PC-9 (cell line): ENCODE results near the gene DXO. TPM values are rescaled to one million over a fixed set of nuclear protein-coding genes. Genes with fewer than 3 reads are reported as not detected.

Source experiments
- BruUV-seq: library from RNA; stranded (reverse); fragments of 400-500 nt; replicated peaks from 2 replicates; lab custom pipeline; 2021; lab: Mats Ljungman, UMichigan
- CTCF ChIA-PET: fragments of 300-600 bp; sonication (Branson Sonifier 250); formaldehyde crosslinking; loops from one replicate; lab custom pipeline; 2022; ENCODE audit warnings: antibody characterized with exemption; lab: Charles Lee
- POLR2A ChIA-PET: fragments of 300-600 bp; sonication (Branson Sonifier 250); formaldehyde crosslinking; loops from one replicate; lab custom pipeline; 2022; ENCODE audit warnings: antibody characterized with exemption; ENCODE audit not compliant: unreplicated experiment; lab: Charles Lee
- DNase-seq, 2 experiments: peaks; one replicate each; pipeline versions ENCODE4 v3.0.0 to v3.0.0-alpha.2; 2015 to 2022; ENCODE audit warnings: mixed read lengths in 1 of 2
- H2AFZ ChIP-seq: fragments of 200-600 bp; sonication (generic); 2 replicates; pipeline ENCODE4 v1.8.1; 2017; ENCODE audit warnings: antibody characterized with exemption
- H3F3A ChIP-seq: fragments of 200-600 bp; sonication (generic); 2 replicates; pipeline ENCODE4 v1.8.1; 2017; ENCODE audit warnings: antibody characterized with exemption, mild to moderate bottlenecking, low read depth; ENCODE audit not compliant: insufficient read depth
- H3K27ac ChIP-seq: fragments of 200-600 bp; sonication (generic); 2 replicates; pipeline ENCODE4 v1.6.1; 2016; ENCODE audit warnings: mixed run types
- H3K27me3 ChIP-seq: fragments of 200-600 bp; sonication (generic); 2 replicates; pipeline ENCODE4 v1.6.1; 2016; ENCODE audit warnings: low read depth, mixed run types; ENCODE audit not compliant: insufficient read depth
- H3K36me3 ChIP-seq: fragments of 200-600 bp; sonication (generic); 2 replicates; pipeline ENCODE4 v1.6.1; 2016; ENCODE audit warnings: low read depth, mixed run types
- H3K4me1 ChIP-seq: fragments of 200-600 bp; sonication (generic); replicated peaks from 2 replicates; pipeline ENCODE4 v1.6.1; 2016; ENCODE audit warnings: mixed run types; ENCODE audit not compliant: insufficient read depth
- H3K4me2 ChIP-seq: fragments of 200-600 bp; sonication (generic); 2 replicates; pipeline ENCODE4 v1.6.1; 2017; ENCODE audit warnings: mixed run types
- H3K4me3 ChIP-seq: fragments of 200-600 bp; sonication (generic); 2 replicates; pipeline ENCODE4 v1.6.1; 2016; ENCODE audit warnings: mixed run types
- H3K79me2 ChIP-seq: fragments of 200-600 bp; sonication (generic); 2 replicates; pipeline ENCODE4 v1.6.1; 2017; ENCODE audit warnings: low read depth, mixed run types
- H3K9me2 ChIP-seq: fragments of 200-600 bp; sonication (generic); 2 replicates; pipeline ENCODE4 v1.8.1; 2017; ENCODE audit warnings: mild to moderate bottlenecking; ENCODE audit not compliant: insufficient read depth
- H3K9me3 ChIP-seq: fragments of 200-600 bp; sonication (generic); 2 replicates; pipeline ENCODE4 v1.8.1; 2016; ENCODE audit warnings: low read depth; ENCODE audit not compliant: insufficient read depth
- H4K20me1 ChIP-seq: fragments of 200-600 bp; sonication (generic); 2 replicates; pipeline ENCODE4 v1.8.1; 2017; ENCODE audit not compliant: insufficient read depth
- EZH2 ChIP-seq: fragments of 200-600 bp; sonication (generic); IDR thresholded peaks from 2 replicates; pipeline ENCODE4 v1.8.0; 2017; ENCODE audit warnings: antibody characterized with exemption, low read depth
- intact Hi-C: fragments of 100-400 bp; cut with micrococcal nuclease; formaldehyde crosslinking; loops from one replicate; pipeline ENCODE4 v1.10.0; 2022; ENCODE audit not compliant: unreplicated experiment
- total RNA-seq: library from RNA; stranded (reverse); gene quantifications from 2 replicates; pipeline ENCODE4 v1.2.3, GENCODE V29; 2021
- TF ChIP-seq, protein P1 (sequence below): fragments of 200-600 bp; sonication (generic); conservative IDR thresholded peaks from 2 replicates; pipeline ENCODE4 v1.6.1; 2017; ENCODE audit warnings: mixed run types, antibody characterized with exemption, mild to moderate bottlenecking, moderate library complexity

DXO gene
- total RNA-seq, 1 experiment from 2014 or later: 24.5 TPM

DNA sequence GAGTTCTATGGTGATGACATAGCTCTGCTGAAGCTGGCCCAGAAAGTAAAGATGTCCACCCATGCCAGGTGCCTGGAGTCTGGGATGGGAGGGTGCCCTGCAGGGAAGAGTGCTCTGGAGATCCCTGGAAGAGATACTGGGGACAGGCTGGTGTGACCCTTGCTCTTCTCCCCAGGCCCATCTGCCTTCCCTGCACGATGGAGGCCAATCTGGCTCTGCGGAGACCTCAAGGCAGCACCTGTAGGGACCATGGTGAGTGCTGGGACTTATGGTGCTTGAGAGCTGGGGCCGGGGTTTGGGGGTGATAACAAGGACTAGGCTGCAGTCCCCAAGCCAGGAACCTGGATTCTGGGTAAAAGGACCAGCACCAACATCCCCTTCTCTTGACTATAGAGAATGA lies 28.2 kb downstream of the DXO start:
- H3K79me2 ChIP-seq: no peaks in the 10 kb centered on the region
- no peak overlapping the region for H2AFZ ChIP-seq
- no peak for DNase-seq
- H3K36me3 ChIP-seq: no peaks in the 10 kb centered on the region
- H3K9me3 ChIP-seq: no peaks in the 10 kb centered on the region
- peaks cover 55% of the 10 kb centered on the region for H3K4me1 ChIP-seq
- intact Hi-C loops: no loop called here
- no peaks in the 10 kb centered on the region; the same call in 1 of the 2 replicates for H3K9me2 ChIP-seq
- no peaks in the 10 kb centered on the region for H4K20me1 ChIP-seq
- H3K27me3 ChIP-seq: no peaks in the 10 kb centered on the region
- TF ChIP-seq, protein P1, sequence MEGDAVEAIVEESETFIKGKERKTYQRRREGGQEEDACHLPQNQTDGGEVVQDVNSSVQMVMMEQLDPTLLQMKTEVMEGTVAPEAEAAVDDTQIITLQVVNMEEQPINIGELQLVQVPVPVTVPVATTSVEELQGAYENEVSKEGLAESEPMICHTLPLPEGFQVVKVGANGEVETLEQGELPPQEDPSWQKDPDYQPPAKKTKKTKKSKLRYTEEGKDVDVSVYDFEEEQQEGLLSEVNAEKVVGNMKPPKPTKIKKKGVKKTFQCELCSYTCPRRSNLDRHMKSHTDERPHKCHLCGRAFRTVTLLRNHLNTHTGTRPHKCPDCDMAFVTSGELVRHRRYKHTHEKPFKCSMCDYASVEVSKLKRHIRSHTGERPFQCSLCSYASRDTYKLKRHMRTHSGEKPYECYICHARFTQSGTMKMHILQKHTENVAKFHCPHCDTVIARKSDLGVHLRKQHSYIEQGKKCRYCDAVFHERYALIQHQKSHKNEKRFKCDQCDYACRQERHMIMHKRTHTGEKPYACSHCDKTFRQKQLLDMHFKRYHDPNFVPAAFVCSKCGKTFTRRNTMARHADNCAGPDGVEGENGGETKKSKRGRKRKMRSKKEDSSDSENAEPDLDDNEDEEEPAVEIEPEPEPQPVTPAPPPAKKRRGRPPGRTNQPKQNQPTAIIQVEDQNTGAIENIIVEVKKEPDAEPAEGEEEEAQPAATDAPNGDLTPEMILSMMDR: no peak
- no peak for TF ChIP-seq EZH2
- no peak overlapping the region for H3K4me3 ChIP-seq
- ChIA-PET POLR2A (no interaction called here), CTCF (no interaction called here)
- peaks cover 33% of the 10 kb centered on the region; the same call in 1 of the 2 replicates for H3F3A ChIP-seq
- H3K4me2 ChIP-seq: no peak overlapping the region
- H3K27ac ChIP-seq: no peak overlapping the region
- no TSS peak for BruUV-seq

DNA sequence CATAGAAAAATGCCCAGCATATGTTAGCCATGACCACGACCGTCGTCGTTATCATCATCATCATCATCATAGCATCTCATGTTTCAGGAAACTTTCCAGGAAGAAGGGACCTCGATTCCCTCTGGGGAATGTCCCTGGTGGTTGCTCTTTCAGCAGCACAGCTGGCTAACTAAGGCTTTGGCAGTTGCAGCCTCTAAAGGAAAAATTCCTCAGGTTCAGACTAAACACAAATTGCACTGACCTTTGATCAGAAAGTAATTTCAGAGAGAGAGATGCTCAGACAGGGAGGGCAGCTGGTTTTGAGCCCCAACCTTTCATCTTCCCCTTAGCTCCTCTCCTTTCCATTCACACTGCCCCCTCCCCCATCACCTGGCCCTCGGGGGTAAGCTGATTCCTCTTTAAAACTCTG lies 31.7 kb downstream of the DXO start:
- no peaks in the 10 kb centered on the region for H4K20me1 ChIP-seq
- intact Hi-C loops: no loop called here
- no peaks in the 10 kb centered on the region for H3K36me3 ChIP-seq
- H3K79me2 ChIP-seq: no peaks in the 10 kb centered on the region
- H3K9me3 ChIP-seq: no peaks in the 10 kb centered on the region
- peaks cover 14% of the 10 kb centered on the region; the same call in 1 of the 2 replicates for H3F3A ChIP-seq
- peak; percentile 52 to 72 for DNase-seq
- ChIA-PET POLR2A (interaction anchor here (0.6 kb wide), 1 partner anchor 82 kb away, joined by 11 read pairs; no protein-coding TSS in a partner anchor), CTCF (no interaction called here)
- H3K27me3 ChIP-seq: no peaks in the 10 kb centered on the region
- peaks cover 28% of the 10 kb centered on the region for H3K4me1 ChIP-seq
- TF ChIP-seq EZH2: no peak
- TF ChIP-seq, protein P1: no peak
- no peak overlapping the region for H3K4me3 ChIP-seq
- H3K27ac ChIP-seq: no peak overlapping the region
- no TSS peak for BruUV-seq
- H2AFZ ChIP-seq: no peak overlapping the region
- no peaks in the 10 kb centered on the region for H3K9me2 ChIP-seq
- peak overlapping the region; percentile 36 for H3K4me2 ChIP-seq

DNA sequence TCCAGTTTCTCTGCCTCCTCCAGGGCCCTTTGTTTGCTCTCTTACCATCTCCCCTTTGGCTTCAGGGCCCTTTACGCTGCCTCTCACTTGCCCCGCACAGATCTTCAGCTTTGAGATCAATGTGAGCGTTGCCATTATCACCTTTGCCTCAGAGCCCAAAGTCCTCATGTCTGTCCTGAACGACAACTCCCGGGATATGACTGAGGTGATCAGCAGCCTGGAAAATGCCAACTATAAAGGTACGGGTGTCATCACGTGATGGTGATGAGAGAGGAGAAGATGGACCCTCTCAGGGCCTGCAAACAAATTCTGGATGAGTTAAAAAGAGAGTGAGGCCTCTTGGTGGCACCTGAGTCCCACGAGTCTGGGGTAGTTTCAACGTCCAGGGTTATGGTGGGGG lies 36.1 kb downstream of the DXO start:
- Histone ChIP-seq H4K20me1 (no peaks in the 10 kb centered on the region), H3K4me3 (no peak overlapping the region), H3F3A (peaks cover 12% of the 10 kb centered on the region; the same call in 1 of the 2 replicates), H3K9me3 (no peaks in the 10 kb centered on the region), H3K9me2 (no peaks in the 10 kb centered on the region), H3K36me3 (no peaks in the 10 kb centered on the region), H3K27me3 (no peaks in the 10 kb centered on the region), H3K4me1 (peaks cover 12% of the 10 kb centered on the region), H3K27ac (no peak overlapping the region), H2AFZ (no peak overlapping the region), H3K4me2 (no peak overlapping the region), H3K79me2 (no peaks in the 10 kb centered on the region)
- ChIA-PET CTCF (no interaction called here), POLR2A (no interaction called here)
- intact Hi-C loops: no loop called here
- TF ChIP-seq EZH2: no peak
- BruUV-seq: no TSS peak
- DNase-seq: no peak

DNA sequence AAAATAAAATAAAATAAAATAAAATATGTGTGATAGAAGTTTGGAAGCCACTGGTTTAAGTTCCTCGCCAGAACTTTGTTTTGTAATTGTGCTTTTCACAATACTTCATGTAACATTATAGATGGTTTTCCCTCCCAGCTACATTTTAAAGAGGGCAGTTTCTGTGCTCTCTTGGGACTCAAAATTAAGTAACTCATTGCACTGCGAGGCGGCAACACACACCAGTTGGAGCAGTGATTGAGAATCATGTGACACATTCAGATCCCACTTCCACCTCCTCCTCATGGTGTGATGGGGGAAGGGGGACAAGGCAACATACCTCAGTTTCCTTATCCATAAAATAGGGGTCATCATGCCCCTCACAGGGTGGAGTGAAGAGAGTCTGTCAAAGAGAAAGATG lies 36.9 kb downstream of the DXO start:
- no peak for DNase-seq
- no peaks in the 10 kb centered on the region for H3K9me2 ChIP-seq
- H2AFZ ChIP-seq: no peak overlapping the region
- no peaks in the 10 kb centered on the region for H3K36me3 ChIP-seq
- H3K27ac ChIP-seq: no peak overlapping the region
- peaks cover 4% of the 10 kb centered on the region; the same call in 1 of the 2 replicates for H3K4me1 ChIP-seq
- no peaks in the 10 kb centered on the region for H3K9me3 ChIP-seq
- BruUV-seq: no TSS peak
- H4K20me1 ChIP-seq: no peaks in the 10 kb centered on the region
- intact Hi-C loops: no loop called here
- TF ChIP-seq, protein P1: no peak
- no peak for TF ChIP-seq EZH2
- no peak overlapping the region for H3K4me3 ChIP-seq
- ChIA-PET POLR2A (no interaction called here), CTCF (no interaction called here)
- peaks cover 4% of the 10 kb centered on the region; the same call in 1 of the 2 replicates for H3F3A ChIP-seq
- H3K27me3 ChIP-seq: no peaks in the 10 kb centered on the region
- no peak overlapping the region for H3K4me2 ChIP-seq
- H3K79me2 ChIP-seq: no peaks in the 10 kb centered on the region
